ENCODE results near the gene GLYR1. TPM values are rescaled to one million over a fixed set of nuclear protein-coding genes. Genes with fewer than 3 reads are reported as not detected.

GLYR1 gene
- total and polyA plus RNA-seq, 9 of the 15 experiments (the other 6 are each of a cell fraction or from before 2014, with no cell fraction given), result 6.7 to 99.2 (median 60.2) TPM

- no peak for TF ChIP-seq ELF2 (CRISPR knock-in tag; IDR thresholded peaks at IDR 0.05)
These were observed 29.7 kb upstream of the GLYR1 start (continued) for GRCh38 chr16:4876646-4877379.

GRCh38 chr16:4874666-4875065 lies 27.6 kb upstream of the GLYR1 start:
- WGBS (ENCODE audit: insufficient coverage, low coverage, missing lambda C conversion rate), result 92% methylated on average over 7 of the region's 8 CpGs
- ATAC-seq, result no peak
- ChIA-PET CTCF (ENCODE audit: low intra/inter-chr PET ratio) (no interaction called here), POLR2A (interaction anchor here (0.6 to 2.9 kb wide), 8 partner anchors 9 to 72 kb away, joined by 3 to 14 read pairs (median 5); partner anchors contain the start of genes GLYR1, ROGDI and UBN1)
- H3K9me1 ChIP-seq (ENCODE audit: control insufficient read depth, insufficient read depth, low read length), result peaks cover 5% of the 10 kb centered on the region
- intact Hi-C loops (cut with micrococcal nuclease), result no loop called here
- no peaks in the 10 kb centered on the region for H3K27me3 ChIP-seq (ENCODE audit: control insufficient read depth in 2 of 2, insufficient read depth in 2 of 2, low read length in 2 of 2)
- no peaks in the 10 kb centered on the region for H3K79me2 ChIP-seq (ENCODE audit: control insufficient read depth, insufficient read depth, low read length)
- in situ Hi-C loops (cut with MboI), result no loop called here
- H3K9ac ChIP-seq (ENCODE audit: insufficient read depth in 1 of 2, low read depth in 2 of 2, low read length in 2 of 2), result no peak overlapping the region
- BruUV-seq (replicated peaks), result TSS peak; percentile 26
- no peaks in the 10 kb centered on the region for H3K9me3 ChIP-seq (replicated peaks; ENCODE audit: control insufficient read depth, insufficient read depth, low read depth, low read length)
- peaks cover 91% of the 10 kb centered on the region for H3K36me3 ChIP-seq (ENCODE audit: control insufficient read depth, insufficient read depth, low read length)
- no peak overlapping the region for H2AFZ ChIP-seq (ENCODE audit: low read depth, low read length)
- peaks cover 6% of the 10 kb centered on the region; the same call in 1 of the 2 replicates for H4K20me1 ChIP-seq (replicated peaks; ENCODE audit: control insufficient read depth, insufficient read depth, low read length)
- no peak for DNase-seq (ENCODE audit: extremely low read depth in 1 of 4, low spot score in 3 of 4)
- FAIRE-seq, result no peak
- H3K27ac ChIP-seq (ENCODE audit: extremely low read depth, low read depth, low read length), result no peak overlapping the region
- H3K4me3 ChIP-seq, result no peak overlapping the region
- H3K4me1 ChIP-seq (replicated peaks in 1 of 2; ENCODE audit: control insufficient read depth in 2 of 2, insufficient read depth in 2 of 2, low read length in 2 of 2), result no peaks in the 10 kb centered on the region
- TF ChIP-seq SUPT5H (IDR thresholded peaks at IDR 0.05) (0 out of 2 replicates have a peak, but pooled peaks have one; percentile 16), HDAC6 (IDR thresholded peaks at IDR 0.05; ENCODE audit: low read depth, low read length) (no peak)
- H3K4me2 ChIP-seq (ENCODE audit: insufficient read depth, low read length), result no peak overlapping the region

GRCh38 chr16:4873091-4873490 lies 26.0 kb upstream of the GLYR1 start:
- intact Hi-C loops (cut with micrococcal nuclease), result no loop called here
- ChIA-PET POLR2A (interaction anchor here (1.0 to 2.9 kb wide), 5 partner anchors 12 to 26 kb away, joined by 5 to 14 read pairs (median 5); no protein-coding TSS in a partner anchor), CTCF (ENCODE audit: low intra/inter-chr PET ratio) (no interaction called here)
- BruUV-seq (replicated peaks), result no TSS peak
- Histone ChIP-seq H3K9ac (ENCODE audit: insufficient read depth in 1 of 2, low read depth in 2 of 2, low read length in 2 of 2) (no peak overlapping the region), H3K27ac (ENCODE audit: extremely low read depth, low read depth, low read length) (no peak overlapping the region), H3K4me3 (no peak overlapping the region), H3K79me2 (ENCODE audit: control insufficient read depth, insufficient read depth, low read length) (peaks cover under 1% of the 10 kb centered on the region; the same call in 2 of the 3 replicates), H3K4me2 (ENCODE audit: insufficient read depth, low read length) (no peak overlapping the region), H3K9me3 (replicated peaks; ENCODE audit: control insufficient read depth, insufficient read depth, low read depth, low read length) (no peaks in the 10 kb centered on the region), H3K27me3 (ENCODE audit: control insufficient read depth in 2 of 2, insufficient read depth in 2 of 2, low read length in 2 of 2) (no peaks in the 10 kb centered on the region), H2AFZ (ENCODE audit: low read depth, low read length) (no peak overlapping the region), H3K4me1 (replicated peaks in 1 of 2; ENCODE audit: control insufficient read depth in 2 of 2, insufficient read depth in 2 of 2, low read length in 2 of 2) (no peaks in the 10 kb centered on the region), H3K9me1 (ENCODE audit: control insufficient read depth, insufficient read depth, low read length) (peaks cover 5% of the 10 kb centered on the region), H3K36me3 (ENCODE audit: control insufficient read depth, insufficient read depth, low read length) (peaks cover 92% of the 10 kb centered on the region), H4K20me1 (replicated peaks; ENCODE audit: control insufficient read depth, insufficient read depth, low read length) (peaks cover 13% of the 10 kb centered on the region)
- WGBS (ENCODE audit: insufficient coverage, low coverage, missing lambda C conversion rate), result 73% methylated on average over 3 of the region's 3 CpGs
- FAIRE-seq, result no peak
- DNase-seq (ENCODE audit: extremely low read depth in 1 of 4, low spot score in 3 of 4), result no peak
- no peak for ATAC-seq
- in situ Hi-C loops (cut with MboI), result no loop called here
- TF ChIP-seq E4F1 (CRISPR knock-in tag; IDR thresholded peaks at IDR 0.05; ENCODE audit: borderline replicate concordance) (no peak), MXD1 (CRISPR knock-in tag; IDR thresholded peaks at IDR 0.05; ENCODE audit: borderline replicate concordance, poor library complexity, severe bottlenecking) (no peak), STAT5B (CRISPR knock-in tag; IDR thresholded peaks at IDR 0.05) (no peak), DPF2 (IDR thresholded peaks at IDR 0.05) (no peak), PTBP1 (IDR thresholded peaks at IDR 0.05; ENCODE audit: low read depth, low read length) (no peak), BRD4 (IDR thresholded peaks at IDR 0.05) (no peak), SAFB2 (IDR thresholded peaks at IDR 0.05; ENCODE audit: borderline replicate concordance, low read depth, low read length, severe bottlenecking) (no peak)

All from K562 (cell line).